ENCODE results near the gene GSTT4. TPM values are rescaled to one million over a fixed set of nuclear protein-coding genes. Genes with fewer than 3 reads are reported as not detected.
"Not testable (repeated sequence)": the region's sequence is repeated elsewhere in the genome, so short reads cannot be mapped to it uniquely, and the experiment has no call there.

The GSTT4 gene
- total and polyA plus RNA-seq, 11 donors: not detected

- intact Hi-C loops (cut with DNase I): no loop called here
Observed at GRCh38 chr22:24043958-24044357, 38.7 kb upstream of the GSTT4 start.

GRCh38 chr22:24043465-24043864 lies 38.2 kb upstream of the GSTT4 start:
- H3K4me3 ChIP-seq; intact Hi-C loops (cut with DNase I); H3K27ac ChIP-seq; DNase-seq; ATAC-seq; H3K4me1 ChIP-seq; H3K27me3 ChIP-seq; H3K9me3 ChIP-seq: not testable (repeated sequence)
- peaks cover 0 to 93% (median 83%) of the 10 kb centered on the region in 9 donors for H3K36me3 ChIP-seq
- 94 to 96% (median 95%) methylated on average over 5 of the region's 5 CpGs for WGBS, 4 donors

More at GRCh38 chr22:24043958-24044357, 38.7 kb upstream of the GSTT4 start:
- no peak for TF ChIP-seq CTCF (IDR thresholded peaks at IDR 0.05)
- TF ChIP-seq POLR2A (IDR thresholded peaks at IDR 0.05): no peak
- no peak overlapping the region for H3K27ac ChIP-seq
- no peaks in the 10 kb centered on the region for H3K9me3 ChIP-seq
- no peaks in the 10 kb centered on the region for H3K27me3 ChIP-seq
- WGBS, 4 donors: 92 to 95% (median 93%) methylated on average over 4 of the region's 4 CpGs
- peaks cover 0 to 6% (median 0%) of the 10 kb centered on the region in 12 donors for H3K4me1 ChIP-seq
- no peak overlapping the region for H3K4me3 ChIP-seq
- peaks cover 0 to 93% (median 81%) of the 10 kb centered on the region in 9 donors for H3K36me3 ChIP-seq
- no peak for DNase-seq
- ATAC-seq: no peak

GRCh38 chr22:24040946-24041345 lies 35.7 kb upstream of the GSTT4 start:
- DNase-seq (no peak), ATAC-seq (no peak)
- H3K27me3 ChIP-seq: no peaks in the 10 kb centered on the region
- intact Hi-C loops (cut with DNase I): no loop called here
- no peak overlapping the region for H3K4me3 ChIP-seq
- H3K27ac ChIP-seq: no peak overlapping the region
- WGBS, 4 donors: 77 to 92% (median 84%) methylated on average over 3 to 4 of the region's 4 CpGs
- TF ChIP-seq CTCF (IDR thresholded peaks at IDR 0.05) (no peak), POLR2A (IDR thresholded peaks at IDR 0.05) (no peak)
- H3K9me3 ChIP-seq: no peaks in the 10 kb centered on the region
- peaks cover 0 to 6% (median 0%) of the 10 kb centered on the region in 12 donors for H3K4me1 ChIP-seq
- peaks cover 0 to 93% (median 88%) of the 10 kb centered on the region in 9 donors for H3K36me3 ChIP-seq

- TF ChIP-seq POLR2A (IDR thresholded peaks at IDR 0.05): no peak
- no peak for TF ChIP-seq CTCF (IDR thresholded peaks at IDR 0.05)
- intact Hi-C loops (cut with DNase I): no loop called here
- ATAC-seq (no peak), DNase-seq (peak in 1 of 5 donors; percentile 6)
- Histone ChIP-seq H3K27me3 (no peaks in the 10 kb centered on the region), H3K9me3 (no peaks in the 10 kb centered on the region), H3K36me3 (peaks cover 0 to 79% (median 74%) of the 10 kb centered on the region in 9 donors), H3K4me3 (no peak overlapping the region), H3K27ac (no peak overlapping the region), H3K4me1 (peaks cover 0 to 6% (median 0%) of the 10 kb centered on the region in 12 donors)
- 79 to 93% (median 90%) methylated on average over 6 of the region's 6 CpGs for WGBS, 4 donors
Observed at GRCh38 chr22:24039046-24039445, 33.8 kb upstream of the GSTT4 start.
